GM18861 (cell line): ENCODE results near the gene GORAB.

ENCODE experiments used
- ATAC-seq: cut with Tn5 transposase; IDR thresholded peaks from one replicate; pipeline ENCODE4 v1.9.1; 2021; ENCODE audit not compliant: unreplicated experiment

GORAB gene

GRCh38 chr1:170531758-170532657 lies at the start of gene GORAB:
GORAB (plus strand) TSS chr1:170532166; CDS start chr1:170532224, 58 bp downstream.
- ATAC-seq: peak; percentile 94

- no peak for ATAC-seq
Measured at GRCh38 chr1:170483051-170483450, 48.9 kb upstream of the GORAB start.

GRCh38 chr1:170487503-170487902 lies 44.5 kb upstream of the GORAB start:
- no peak for ATAC-seq

- ATAC-seq: no peak
Measured at GRCh38 chr1:170491291-170491690, 40.7 kb upstream of the GORAB start.

GRCh38 chr1:170494369-170494768 lies 37.6 kb upstream of the GORAB start:
- no peak for ATAC-seq

- no peak for ATAC-seq
Measured at GRCh38 chr1:170495006-170495405, 37.0 kb upstream of the GORAB start.

- ATAC-seq: no peak
Measured at GRCh38 chr1:170498876-170499275, 33.1 kb upstream of the GORAB start.

- ATAC-seq: no peak
Measured at GRCh38 chr1:170503665-170504064, 28.3 kb upstream of the GORAB start.

- no peak for ATAC-seq
Measured at GRCh38 chr1:170510163-170510562, 21.8 kb upstream of the GORAB start.

- ATAC-seq: no peak
Measured at GRCh38 chr1:170511038-170511437, 20.9 kb upstream of the GORAB start.

- ATAC-seq: no peak
Measured at GRCh38 chr1:170513138-170513537, 18.8 kb upstream of the GORAB start.

- no peak for ATAC-seq
Measured at GRCh38 chr1:170518185-170518834, 13.7 kb upstream of the GORAB start.

GRCh38 chr1:170518965-170519364 lies 13.0 kb upstream of the GORAB start:
- ATAC-seq: no peak

- ATAC-seq: no peak
Measured at GRCh38 chr1:170520601-170521000, 11.4 kb upstream of the GORAB start.

GRCh38 chr1:170521818-170522217 lies 10.1 kb upstream of the GORAB start:
- no peak for ATAC-seq

- peak; percentile 7 for ATAC-seq
Measured at GRCh38 chr1:170530972-170531757, 801 bp upstream of the GORAB start.

GRCh38 chr1:170533298-170533697 lies 1.3 kb downstream of the GORAB start:
- no peak for ATAC-seq

- no peak for ATAC-seq
Measured at GRCh38 chr1:170534626-170535147, 2.7 kb downstream of the GORAB start.

GRCh38 chr1:170535418-170535817 lies 3.5 kb downstream of the GORAB start:
- no peak for ATAC-seq

- ATAC-seq: no peak
Measured at GRCh38 chr1:170536924-170537551, 5.1 kb downstream of the GORAB start.
